CD14-positive monocyte (primary cell): ENCODE measurements around the gene C22orf15. TPM values are rescaled to one million over a fixed set of nuclear protein-coding genes. Genes with fewer than 3 reads are reported as not detected.

Experiments used
- DNase-seq, 3 donors: peaks; one replicate each; pipeline ENCODE4 v3.0.0-alpha.2; 2011 to 2022
- H2AFZ ChIP-seq: 2 replicates; pipeline ENCODE4 v1.6.0; 2012; ENCODE audit warnings: mild to moderate bottlenecking, low read depth, low read length, inconsistent platforms; ENCODE audit not compliant: insufficient read depth, poor library complexity, severe bottlenecking
- H3K27ac ChIP-seq, 2 donors: 1 replicate in 1 of 2; 2 replicates in 1 of 2; pipeline ENCODE4 v1.5.1; 2012 to 2013; ENCODE audit warnings: low read length in 2 of 2, control low read depth in 1 of 2, inconsistent platforms in 1 of 2, low read depth in 1 of 2, mild to moderate bottlenecking in 1 of 2
- H3K27me3 ChIP-seq, 2 donors: one replicate each; pipeline versions ENCODE4 v1.6.0 to v1.6.1; 2011 to 2013; ENCODE audit warnings: low read length in 2 of 2; ENCODE audit not compliant: control insufficient read depth in 2 of 2, insufficient read depth in 2 of 2
- H3K36me3 ChIP-seq, 2 donors: replicated peaks in 1 of 2; 1 replicate in 1 of 2; 2 replicates in 1 of 2; pipeline versions ENCODE4 v1.5.1 to v1.6.1; 2012 to 2013; ENCODE audit warnings: low read length in 2 of 2, control low read depth in 1 of 2, inconsistent platforms in 1 of 2, mild to moderate bottlenecking in 1 of 2; ENCODE audit not compliant: insufficient read depth in 2 of 2, control insufficient read depth in 1 of 2
- H3K4me1 ChIP-seq, 2 donors: 1 replicate in 1 of 2; 2 replicates in 1 of 2; pipeline versions ENCODE4 v1.5.1 to v1.6.1; 2012 to 2013; ENCODE audit warnings: low read length in 2 of 2, control low read depth in 1 of 2, inconsistent platforms in 1 of 2, mild to moderate bottlenecking in 1 of 2, moderate library complexity in 1 of 2; ENCODE audit not compliant: insufficient read depth in 2 of 2, control insufficient read depth in 1 of 2
- H3K4me2 ChIP-seq: replicated peaks from 2 replicates; pipeline ENCODE3; 2012; ENCODE audit warnings: low read length, moderate library complexity, mild to moderate bottlenecking; ENCODE audit not compliant: poor library complexity, severe bottlenecking; ENCODE audit errors: extremely low read depth
- H3K4me3 ChIP-seq, 3 experiments: fragments of 200-600 bp in 1 of 3; sonication (generic) in 1 of 3; replicated peaks in 1 of 3; 1 replicate in 2 of 3; 2 replicates in 1 of 3; pipeline ENCODE4 v1.5.1; 2011 to 2013; ENCODE audit warnings: low read length in 3 of 3, mild to moderate bottlenecking in 3 of 3, control low read depth in 2 of 3, low read depth in 2 of 3, inconsistent platforms in 1 of 3, moderate library complexity in 1 of 3
- H3K79me2 ChIP-seq: 2 replicates; pipeline ENCODE4 v1.6.0; 2012; ENCODE audit warnings: mild to moderate bottlenecking, control low read depth, inconsistent platforms, low read length, moderate library complexity; ENCODE audit not compliant: insufficient read depth
- H3K9ac ChIP-seq: 2 replicates; pipeline ENCODE4 v1.6.0; 2017; ENCODE audit warnings: low read length, mild to moderate bottlenecking; ENCODE audit not compliant: insufficient read depth, poor library complexity, severe bottlenecking
- H3K9me3 ChIP-seq, 2 donors: replicated peaks in 1 of 2; 1 replicate in 1 of 2; 2 replicates in 1 of 2; pipeline versions ENCODE4 v1.5.1 to v1.6.1; 2012 to 2013; ENCODE audit warnings: low read length in 2 of 2, control low read depth in 1 of 2; ENCODE audit not compliant: control insufficient read depth in 1 of 2, insufficient read depth in 1 of 2
- H4K20me1 ChIP-seq: 2 replicates; pipeline ENCODE4 v1.6.0; 2012; ENCODE audit warnings: mild to moderate bottlenecking, low read length, control low read depth, moderate library complexity; ENCODE audit not compliant: insufficient read depth
- H3K27ac Mint-ChIP-seq, 7 donors: one replicate each; pipeline ENCODE4 v1.8.0; 2020; ENCODE audit warnings: mild to moderate bottlenecking in 7 of 7, mixed read lengths in 7 of 7, moderate library complexity in 6 of 7, inconsistent platforms in 2 of 7
- H3K27me3 Mint-ChIP-seq, 3 donors: one replicate each; pipeline ENCODE4 v1.8.0; 2021 to 2022; ENCODE audit warnings: low read depth in 3 of 3, mild to moderate bottlenecking in 3 of 3, mixed read lengths in 3 of 3, moderate library complexity in 3 of 3, inconsistent platforms in 1 of 3
- H3K36me3 Mint-ChIP-seq, 2 donors: one replicate each; pipeline ENCODE4 v1.8.0; 2020; ENCODE audit warnings: mixed read lengths in 2 of 2, inconsistent platforms in 1 of 2, mild to moderate bottlenecking in 1 of 2
- H3K4me1 Mint-ChIP-seq: one replicate; pipeline ENCODE4 v1.8.0; 2020; ENCODE audit warnings: mild to moderate bottlenecking, mixed read lengths
- H3K4me3 Mint-ChIP-seq, 2 donors: one replicate each; pipeline ENCODE4 v1.8.0; 2020; ENCODE audit warnings: mild to moderate bottlenecking in 2 of 2, mixed read lengths in 2 of 2, moderate library complexity in 1 of 2
- H3K9me3 Mint-ChIP-seq, 7 donors: one replicate each; pipeline ENCODE4 v1.8.0; 2020 to 2022; ENCODE audit warnings: mixed read lengths in 7 of 7, mild to moderate bottlenecking in 6 of 7, moderate library complexity in 6 of 7, inconsistent platforms in 2 of 7
- WGBS: methylation state at CpG from one replicate; pipeline ENCODE4 v1.1.5; 2013; ENCODE audit warnings: missing lambda C conversion rate; ENCODE audit not compliant: insufficient coverage; 5-methylcytosine and 5-hydroxymethylcytosine counted together
- intact Hi-C, 2 donors: fragments of 100-400 bp; cut with micrococcal nuclease; formaldehyde crosslinking; loops; one replicate each; pipeline versions ENCODE4 v1.15.0 to v1.15.1; 2023
- polyA plus RNA-seq, 3 donors: library from polyadenylated mRNA; depleted of rRNA in 1 of 3; unstranded in 2 of 3; stranded (reverse) in 1 of 3; fragments of 300-500 nt in 2 of 3; fragments of >200 nt in 1 of 3; fragmentation: Illumina TruSeq in 2 of 3; gene quantifications; 1 replicate in 2 of 3; 2 replicates in 1 of 3; pipeline ENCODE4 v1.2.3, GENCODE V29; 2012 to 2021
- TF ChIP-seq, protein P1 (sequence below): fragments of 200-600 bp; IDR thresholded peaks from one replicate; pipeline ENCODE4 v1.8.0; 2022; ENCODE audit warnings: antibody characterized with exemption, mild to moderate bottlenecking

Gene C22orf15
- polyA plus RNA-seq, 3 donors: 0.29 TPM; not detected in 2

DNA sequence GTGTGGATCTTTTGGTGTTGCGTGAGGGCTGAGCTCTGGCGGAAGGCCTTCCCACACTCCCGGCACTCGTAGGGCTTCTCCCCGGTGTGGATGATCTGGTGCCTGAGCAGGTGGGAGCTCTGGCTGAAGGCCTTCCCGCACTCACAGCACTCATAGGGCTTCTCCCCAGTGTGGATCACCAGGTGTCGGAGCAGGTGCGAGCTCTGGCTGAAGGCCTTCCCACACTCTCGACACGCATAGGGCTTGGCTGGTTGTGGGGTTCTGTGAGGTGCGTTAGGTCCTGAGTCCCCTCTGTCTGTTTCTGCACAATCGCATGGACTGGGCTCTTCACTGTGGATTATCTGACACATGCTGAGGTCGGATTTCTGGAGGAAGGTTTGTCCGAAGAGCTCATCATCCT lies 18.3 kb upstream of the C22orf15 start:
- Mint-ChIP-seq H3K9me3 (peaks cover 0 to 1% (median 0%) of the 10 kb centered on the region in 7 donors), H3K27me3 (peaks cover 0 to under 1% (median 0%) of the 10 kb centered on the region in 3 donors), H3K27ac (peak overlapping the region in 1 of 7 donors; percentile 17), H3K36me3 (peaks cover 27 to 28% of the 10 kb centered on the region in 2 donors), H3K4me3 (no peak overlapping the region), H3K4me1 (peaks cover 9% of the 10 kb centered on the region)
- intact Hi-C loops: no loop called here
- Histone ChIP-seq H3K27ac (no peak overlapping the region), H3K4me3 (no peak overlapping the region), H3K9me3 (no peaks in the 10 kb centered on the region), H3K9ac (no peak overlapping the region), H3K4me2 (no peak overlapping the region), H3K36me3 (peaks cover 22 to 31% of the 10 kb centered on the region in 2 donors), H2AFZ (no peak overlapping the region), H3K4me1 (peaks cover under 1% of the 10 kb centered on the region in 2 donors), H4K20me1 (no peaks in the 10 kb centered on the region), H3K79me2 (peaks cover 1% of the 10 kb centered on the region), H3K27me3 (no peaks in the 10 kb centered on the region)
- TF ChIP-seq, protein P1, sequence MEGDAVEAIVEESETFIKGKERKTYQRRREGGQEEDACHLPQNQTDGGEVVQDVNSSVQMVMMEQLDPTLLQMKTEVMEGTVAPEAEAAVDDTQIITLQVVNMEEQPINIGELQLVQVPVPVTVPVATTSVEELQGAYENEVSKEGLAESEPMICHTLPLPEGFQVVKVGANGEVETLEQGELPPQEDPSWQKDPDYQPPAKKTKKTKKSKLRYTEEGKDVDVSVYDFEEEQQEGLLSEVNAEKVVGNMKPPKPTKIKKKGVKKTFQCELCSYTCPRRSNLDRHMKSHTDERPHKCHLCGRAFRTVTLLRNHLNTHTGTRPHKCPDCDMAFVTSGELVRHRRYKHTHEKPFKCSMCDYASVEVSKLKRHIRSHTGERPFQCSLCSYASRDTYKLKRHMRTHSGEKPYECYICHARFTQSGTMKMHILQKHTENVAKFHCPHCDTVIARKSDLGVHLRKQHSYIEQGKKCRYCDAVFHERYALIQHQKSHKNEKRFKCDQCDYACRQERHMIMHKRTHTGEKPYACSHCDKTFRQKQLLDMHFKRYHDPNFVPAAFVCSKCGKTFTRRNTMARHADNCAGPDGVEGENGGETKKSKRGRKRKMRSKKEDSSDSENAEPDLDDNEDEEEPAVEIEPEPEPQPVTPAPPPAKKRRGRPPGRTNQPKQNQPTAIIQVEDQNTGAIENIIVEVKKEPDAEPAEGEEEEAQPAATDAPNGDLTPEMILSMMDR: no peak
- DNase-seq: no peak
- 99% methylated on average over 14 of the region's 14 CpGs for WGBS

DNA sequence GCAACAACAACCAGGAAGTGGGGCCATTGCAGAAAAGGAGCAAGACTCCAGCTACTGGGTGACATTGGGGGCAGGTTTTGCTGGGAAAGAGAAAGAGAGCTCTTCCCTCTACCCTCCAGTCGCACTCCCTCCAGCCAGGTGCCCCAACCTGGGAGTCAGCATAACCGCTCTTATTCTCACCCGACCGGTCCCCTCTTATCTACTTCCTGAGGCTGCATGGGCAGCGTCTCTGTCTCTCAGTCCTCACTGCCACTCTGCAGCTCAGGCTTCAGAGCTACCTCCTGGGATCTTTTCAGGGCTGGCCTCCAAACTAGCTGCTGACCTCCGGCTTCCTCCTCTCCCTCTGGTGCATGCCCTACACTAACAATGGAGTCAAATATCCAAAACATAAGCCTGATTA lies 17.0 kb upstream of the C22orf15 start:
- no peak for DNase-seq
- TF ChIP-seq, protein P1: no peak
- peaks cover 21% of the 10 kb centered on the region for H3K4me1 Mint-ChIP-seq

More for the DNA sequence above, 17.0 kb upstream of the C22orf15 start:
- Histone ChIP-seq H3K27me3 (no peaks in the 10 kb centered on the region), H3K79me2 (peaks cover 6% of the 10 kb centered on the region), H3K36me3 (peaks cover 22 to 31% of the 10 kb centered on the region in 2 donors), H3K27ac (no peak overlapping the region), H3K9me3 (no peaks in the 10 kb centered on the region), H2AFZ (peak overlapping the region; percentile 54), H3K4me1 (peaks cover 12 to 13% of the 10 kb centered on the region in 2 donors), H3K4me2 (no peak overlapping the region), H3K9ac (no peak overlapping the region), H4K20me1 (no peaks in the 10 kb centered on the region), H3K4me3 (no peak overlapping the region)
- Mint-ChIP-seq H3K36me3 (peaks cover 27 to 28% of the 10 kb centered on the region in 2 donors), H3K9me3 (peaks cover 0 to 1% (median 0%) of the 10 kb centered on the region in 7 donors), H3K4me3 (peak overlapping the region in 1 of 2 donors; percentile 61), H3K27ac (peak overlapping the region in 3 of 7 donors; percentile 1 to 5 (median 3)), H3K27me3 (no peaks in the 10 kb centered on the region)
- intact Hi-C loops: no loop called here
- 77% methylated on average over 4 of the region's 6 CpGs for WGBS
